ENCODE results near the gene SHROOM3. TPM values are rescaled to one million over a fixed set of nuclear protein-coding genes. Genes with fewer than 3 reads are reported as not detected.

Gene SHROOM3
- total and polyA plus RNA-seq, 2 donors (not counting 1 experiment from before 2014, with no cell fraction given), result 0.91 to 1.5 TPM

- ChIA-PET CTCF (interaction anchor here (1.7 to 1.9 kb wide), 2 partner anchors 8 to 15 kb away, joined by 5 read pairs; no protein-coding TSS in a partner anchor), POLR2A (no interaction called here)
- Histone ChIP-seq H3K79me2 (ENCODE audit: control insufficient read depth, insufficient read depth, low read length) (no peaks in the 10 kb centered on the region), H3K4me2 (replicated peaks; ENCODE audit: low read depth, low read length, poor library complexity, severe bottlenecking) (no peak overlapping the region), H3K9me3 (ENCODE audit: control extremely low read depth in 1 of 3, control insufficient read depth in 2 of 3, insufficient read depth in 1 of 3, low read length in 2 of 3) (no peaks in the 10 kb centered on the region), H3K36me3 (replicated peaks in 1 of 2; ENCODE audit: control extremely low read depth in 1 of 2, control insufficient read depth in 1 of 2, extremely low read depth in 1 of 2, insufficient read depth in 2 of 2, low read length in 1 of 2) (no peaks in the 10 kb centered on the region), H2AFZ (ENCODE audit: insufficient read depth, low read depth, low read length, poor library complexity, severe bottlenecking) (no peak overlapping the region), H3K9ac (ENCODE audit: low read length) (no peak overlapping the region), H3K27ac (ENCODE audit: low read length in 2 of 2) (no peak overlapping the region), H3K4me1 (ENCODE audit: control insufficient read depth in 2 of 2, insufficient read depth in 2 of 2, low read length in 2 of 2) (peaks cover 9 to 13% of the 10 kb centered on the region in 2 donors), H3K27me3 (replicated peaks in 1 of 4; ENCODE audit: control extremely low read depth in 1 of 4, control insufficient read depth in 3 of 4, insufficient read depth in 4 of 4, low read length in 3 of 4) (no peaks in the 10 kb centered on the region), H4K20me1 (ENCODE audit: control insufficient read depth, insufficient read depth, low read length, poor library complexity, severe bottlenecking) (no peaks in the 10 kb centered on the region), H3K4me3 (ENCODE audit: control extremely low read depth in 1 of 5, extremely low read depth in 1 of 5, insufficient read depth in 1 of 5, low read depth in 2 of 5, low read length in 4 of 5) (no peak overlapping the region)
- Mint-ChIP-seq H3K4me3 (no peak overlapping the region), H3K27ac (no peak overlapping the region), H3K4me1 (peaks cover 18% of the 10 kb centered on the region), H3K27me3 (no peaks in the 10 kb centered on the region), H3K9me3 (ENCODE audit: insufficient read depth) (no peaks in the 10 kb centered on the region)
- 73% methylated on average over 4 of the region's 6 CpGs for WGBS (ENCODE audit: insufficient coverage)
- intact Hi-C loops (cut with micrococcal nuclease), result no loop called here
- no peak for DNase-seq
- ATAC-seq (ENCODE audit: low read depth), result no peak
- TF ChIP-seq CTCF (IDR thresholded peaks at IDR 0.05), result no peak
- TF ChIP-seq EZH2 (IDR thresholded peaks at IDR 0.05; ENCODE audit: borderline replicate concordance, insufficient read depth, low read depth, low read length, poor library complexity, severe bottlenecking), result no peak
Measured at GRCh38 chr4:76489686-76490161, 54.7 kb downstream of the SHROOM3 start.

GRCh38 chr4:76492055-76492454 lies 57.0 kb downstream of the SHROOM3 start:
- Histone ChIP-seq H3K9ac (ENCODE audit: low read length) (no peak overlapping the region), H3K4me2 (replicated peaks; ENCODE audit: low read depth, low read length, poor library complexity, severe bottlenecking) (no peak overlapping the region), H3K4me3 (ENCODE audit: control extremely low read depth in 1 of 5, extremely low read depth in 1 of 5, insufficient read depth in 1 of 5, low read depth in 2 of 5, low read length in 4 of 5) (no peak overlapping the region), H3K36me3 (replicated peaks in 1 of 2; ENCODE audit: control extremely low read depth in 1 of 2, control insufficient read depth in 1 of 2, extremely low read depth in 1 of 2, insufficient read depth in 2 of 2, low read length in 1 of 2) (no peaks in the 10 kb centered on the region), H4K20me1 (ENCODE audit: control insufficient read depth, insufficient read depth, low read length, poor library complexity, severe bottlenecking) (no peaks in the 10 kb centered on the region), H3K27ac (ENCODE audit: low read length in 2 of 2) (no peak overlapping the region), H3K9me3 (ENCODE audit: control extremely low read depth in 1 of 3, control insufficient read depth in 2 of 3, insufficient read depth in 1 of 3, low read length in 2 of 3) (no peaks in the 10 kb centered on the region), H3K27me3 (replicated peaks in 1 of 4; ENCODE audit: control extremely low read depth in 1 of 4, control insufficient read depth in 3 of 4, insufficient read depth in 4 of 4, low read length in 3 of 4) (peaks cover 0 to 5% (median 0%) of the 10 kb centered on the region in 4 experiments), H2AFZ (ENCODE audit: insufficient read depth, low read depth, low read length, poor library complexity, severe bottlenecking) (no peak overlapping the region), H3K4me1 (ENCODE audit: control insufficient read depth in 2 of 2, insufficient read depth in 2 of 2, low read length in 2 of 2) (peaks cover 9 to 13% of the 10 kb centered on the region in 2 donors), H3K79me2 (ENCODE audit: control insufficient read depth, insufficient read depth, low read length) (no peaks in the 10 kb centered on the region)
- no peak for ATAC-seq (ENCODE audit: low read depth)
- CTCF ChIA-PET, result interaction anchor here (0.9 to 1.7 kb wide), 2 partner anchors 12 to 13 kb away, joined by 3 to 5 read pairs; no protein-coding TSS in a partner anchor
- intact Hi-C loops (cut with micrococcal nuclease), result no loop called here
- DNase-seq, result no peak
- Mint-ChIP-seq H3K4me1 (peaks cover 23% of the 10 kb centered on the region), H3K4me3 (no peak overlapping the region), H3K9me3 (ENCODE audit: insufficient read depth) (no peaks in the 10 kb centered on the region), H3K27me3 (no peaks in the 10 kb centered on the region), H3K27ac (no peak overlapping the region)
- POLR2A ChIA-PET, result no interaction called here
- WGBS (ENCODE audit: insufficient coverage), result 100% methylated on average over 1 of the region's 3 CpGs
- no peak for TF ChIP-seq CTCF (IDR thresholded peaks at IDR 0.05)
- no peak for TF ChIP-seq EZH2 (IDR thresholded peaks at IDR 0.05; ENCODE audit: borderline replicate concordance, insufficient read depth, low read depth, low read length, poor library complexity, severe bottlenecking)
